HG02610 (cell line): ENCODE data around the gene FLT1.

ENCODE experiments used
- ATAC-seq: cut with Tn5 transposase; IDR thresholded peaks from one replicate; pipeline ENCODE4 v1.9.1; 2021; ENCODE audit warnings: mild to moderate bottlenecking, moderate library complexity; ENCODE audit not compliant: unreplicated experiment

The FLT1 gene

GRCh38 chr13:28349907-28350654 lies 144.8 kb downstream of the FLT1 start:
- ATAC-seq, result no peak

- ATAC-seq, result no peak
These were observed 145.6 kb downstream of the FLT1 start for GRCh38 chr13:28349371-28349770.

GRCh38 chr13:28347456-28348371 lies 147.2 kb downstream of the FLT1 start:
- no peak for ATAC-seq

GRCh38 chr13:28346154-28346553 lies 148.8 kb downstream of the FLT1 start:
- no peak for ATAC-seq

GRCh38 chr13:28344163-28344562 lies 150.8 kb downstream of the FLT1 start:
- no peak for ATAC-seq

GRCh38 chr13:28342251-28342650 lies 152.7 kb downstream of the FLT1 start:
- ATAC-seq, result no peak

- ATAC-seq, result no peak
These were observed 154.6 kb downstream of the FLT1 start for GRCh38 chr13:28340272-28340793.

- ATAC-seq, result no peak
These were observed 155.5 kb downstream of the FLT1 start for GRCh38 chr13:28339419-28339818.

GRCh38 chr13:28338742-28339141 lies 156.2 kb downstream of the FLT1 start:
- no peak for ATAC-seq

- no peak for ATAC-seq
These were observed 156.8 kb downstream of the FLT1 start for GRCh38 chr13:28338006-28338574.

- no peak for ATAC-seq
These were observed 157.5 kb downstream of the FLT1 start for GRCh38 chr13:28337166-28338005.

- no peak for ATAC-seq
These were observed 158.7 kb downstream of the FLT1 start for GRCh38 chr13:28336193-28336657.

GRCh38 chr13:28333204-28333881 lies 161.6 kb downstream of the FLT1 start:
- ATAC-seq, result no peak

- ATAC-seq, result no peak
These were observed 165.4 kb downstream of the FLT1 start for GRCh38 chr13:28329395-28330158.

- no peak for ATAC-seq
These were observed 166.7 kb downstream of the FLT1 start for GRCh38 chr13:28328271-28328607.

- ATAC-seq, result no peak
These were observed 167.3 kb downstream of the FLT1 start for GRCh38 chr13:28327373-28328270.

- ATAC-seq, result no peak
These were observed 168.9 kb downstream of the FLT1 start for GRCh38 chr13:28326056-28326455.

GRCh38 chr13:28325022-28325421 lies 169.9 kb downstream of the FLT1 start:
- ATAC-seq, result no peak
